Astrocyte of the spinal cord (primary cell): ENCODE results near the gene SORL1-AS1.

Experiments
- DNase-seq: peaks from one replicate; pipeline ENCODE4 v3.0.0; 2011; ENCODE audit warnings: low read depth, low spot score
- H3K4me3 ChIP-seq: 2 replicates; pipeline ENCODE4 v1.5.1; 2011; ENCODE audit warnings: low read depth, mild to moderate bottlenecking, low read length, moderate library complexity
- in situ Hi-C: cut with HindIII; loops from 2 replicates; pipeline ENCODE4 v1.10.0; 2017; ENCODE audit warnings: low sequenced_read_pairs
- TF ChIP-seq, protein P1 (sequence below): IDR thresholded peaks from 2 replicates; pipeline ENCODE4 v1.5.1; 2012; ENCODE audit warnings: low read depth, mild to moderate bottlenecking, low read length, inconsistent platforms

SORL1-AS1 gene

DNA sequence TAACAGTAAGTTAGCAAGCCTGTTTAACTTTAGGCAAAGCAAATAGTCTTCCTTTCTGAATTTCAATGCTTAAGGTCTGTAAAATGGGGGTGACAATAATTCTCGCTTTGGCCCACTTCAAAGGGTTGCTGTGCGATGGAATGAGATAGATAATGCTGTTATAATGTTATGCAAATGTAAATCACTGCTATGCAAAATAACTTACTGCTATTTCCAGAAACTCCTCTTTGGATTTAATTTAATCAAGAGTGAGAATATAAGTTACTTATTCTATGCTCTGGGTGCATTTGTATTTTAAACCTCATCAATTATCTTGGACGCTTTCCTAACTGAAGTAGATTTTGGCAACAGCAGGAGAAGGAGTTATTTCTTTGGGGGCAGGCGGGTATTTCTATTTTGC lies 4.8 kb downstream of the SORL1-AS1 start:
- no peak for DNase-seq
- no peak overlapping the region for H3K4me3 ChIP-seq
- in situ Hi-C loops = no loop called here
- TF ChIP-seq, protein P1, sequence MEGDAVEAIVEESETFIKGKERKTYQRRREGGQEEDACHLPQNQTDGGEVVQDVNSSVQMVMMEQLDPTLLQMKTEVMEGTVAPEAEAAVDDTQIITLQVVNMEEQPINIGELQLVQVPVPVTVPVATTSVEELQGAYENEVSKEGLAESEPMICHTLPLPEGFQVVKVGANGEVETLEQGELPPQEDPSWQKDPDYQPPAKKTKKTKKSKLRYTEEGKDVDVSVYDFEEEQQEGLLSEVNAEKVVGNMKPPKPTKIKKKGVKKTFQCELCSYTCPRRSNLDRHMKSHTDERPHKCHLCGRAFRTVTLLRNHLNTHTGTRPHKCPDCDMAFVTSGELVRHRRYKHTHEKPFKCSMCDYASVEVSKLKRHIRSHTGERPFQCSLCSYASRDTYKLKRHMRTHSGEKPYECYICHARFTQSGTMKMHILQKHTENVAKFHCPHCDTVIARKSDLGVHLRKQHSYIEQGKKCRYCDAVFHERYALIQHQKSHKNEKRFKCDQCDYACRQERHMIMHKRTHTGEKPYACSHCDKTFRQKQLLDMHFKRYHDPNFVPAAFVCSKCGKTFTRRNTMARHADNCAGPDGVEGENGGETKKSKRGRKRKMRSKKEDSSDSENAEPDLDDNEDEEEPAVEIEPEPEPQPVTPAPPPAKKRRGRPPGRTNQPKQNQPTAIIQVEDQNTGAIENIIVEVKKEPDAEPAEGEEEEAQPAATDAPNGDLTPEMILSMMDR = no peak

GRCh38 chr11:121446752-121447156 lies 6.0 kb downstream of the SORL1-AS1 start:
- DNase-seq = peak; percentile 33
- in situ Hi-C loops = no loop called here
- H3K4me3 ChIP-seq = no peak overlapping the region
- TF ChIP-seq, protein P1 = peak; percentile 33

- TF ChIP-seq, protein P1 = no peak
- no peak for DNase-seq
- in situ Hi-C loops = no loop called here
- no peak overlapping the region for H3K4me3 ChIP-seq
Observed at GRCh38 chr11:121445071-121445768, 7.5 kb downstream of the SORL1-AS1 start.

DNA sequence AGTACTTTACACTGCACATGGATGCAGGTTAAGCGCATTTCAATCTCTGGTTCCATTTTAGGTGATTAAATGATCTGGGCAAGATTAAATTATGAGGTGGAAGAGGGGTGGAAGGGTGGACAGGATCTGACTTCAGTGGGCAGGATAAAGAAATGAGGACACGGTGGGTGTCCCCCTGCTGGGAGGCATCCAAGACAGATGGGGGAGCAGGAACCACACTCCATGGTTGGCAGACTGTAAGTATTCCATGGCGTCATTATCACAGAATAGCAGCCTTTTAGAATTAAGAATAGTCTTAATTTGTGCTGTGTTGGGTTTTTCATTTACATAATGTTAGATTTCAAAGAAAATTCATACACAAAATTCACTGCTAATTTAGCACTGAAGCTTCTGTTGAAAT lies 8.2 kb downstream of the SORL1-AS1 start:
- H3K4me3 ChIP-seq = no peak overlapping the region
- TF ChIP-seq, protein P1 = no peak
- no peak for DNase-seq
- in situ Hi-C loops = no loop called here

DNA sequence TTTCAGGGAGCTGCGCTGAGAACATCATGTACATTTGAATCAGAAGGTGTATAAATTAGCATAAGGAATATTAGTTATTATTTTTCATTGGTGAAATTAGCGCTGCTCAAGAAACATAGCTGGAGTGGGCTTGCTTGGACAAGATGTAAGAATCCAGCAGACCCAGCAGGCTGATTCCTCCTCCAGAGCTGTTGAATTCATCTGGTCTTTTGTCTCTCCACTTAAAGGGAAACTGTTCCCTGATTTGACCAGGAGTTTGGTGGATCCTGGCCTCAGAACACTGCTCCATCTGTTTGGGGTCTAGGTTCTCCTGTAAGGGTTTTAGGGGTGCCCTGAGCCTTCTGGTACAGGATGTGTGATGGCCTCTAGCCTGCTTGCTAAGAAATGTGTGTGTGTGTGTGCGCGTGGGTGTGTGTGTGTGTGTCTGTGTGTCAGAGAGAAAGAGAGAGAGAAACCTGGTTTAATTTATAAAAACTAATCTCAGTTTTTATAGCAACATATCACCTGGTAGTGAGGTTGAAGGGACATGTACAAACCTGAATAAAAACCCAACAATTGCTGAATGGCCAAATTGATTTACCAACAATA lies 9.0 kb downstream of the SORL1-AS1 start:
- TF ChIP-seq, protein P1 = no peak
- no peak for DNase-seq
- H3K4me3 ChIP-seq = no peak overlapping the region
- in situ Hi-C loops = no loop called here

DNA sequence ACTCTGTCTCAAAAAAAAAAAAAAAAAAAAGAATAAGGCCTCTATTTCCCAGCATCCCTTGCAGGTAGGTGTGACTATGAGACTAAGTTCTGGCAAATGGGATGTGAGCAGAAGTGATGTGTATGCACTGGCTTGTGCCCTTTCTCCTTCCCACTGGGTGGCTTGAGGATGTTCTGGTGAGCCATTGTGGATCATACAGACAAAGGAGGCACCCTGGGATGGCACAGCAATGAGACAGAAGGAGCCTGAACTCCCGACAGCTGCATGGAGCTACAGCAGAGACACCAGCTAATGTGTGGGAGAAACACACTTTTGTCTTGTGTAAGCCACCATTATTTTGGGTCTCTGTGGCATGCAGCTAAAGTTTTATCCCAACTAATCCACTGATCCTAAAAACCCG lies 11.2 kb downstream of the SORL1-AS1 start:
- in situ Hi-C loops = no loop called here
- DNase-seq = no peak
- H3K4me3 ChIP-seq = no peak overlapping the region
- TF ChIP-seq, protein P1 = no peak
